Mononuclear cell (primary cell): ENCODE data around the gene LPA. TPM values are rescaled to one million over a fixed set of nuclear protein-coding genes. Genes with fewer than 3 reads are reported as not detected.
A peak's percentile ranks its signal among the peaks of the same experiment; 100 is the strongest.
"Not testable (repeated sequence)": the region's sequence is repeated elsewhere in the genome, so short reads cannot be mapped to it uniquely, and the experiment has no call there.

Experiments used
- H3K27me3 ChIP-seq: 2 replicates; pipeline ENCODE4 v1.6.0; 2011; ENCODE audit warnings: low read length, control low read depth; ENCODE audit not compliant: insufficient read depth
- H3K4me1 ChIP-seq: 2 replicates; pipeline ENCODE4 v1.5.1; 2011; ENCODE audit warnings: mild to moderate bottlenecking, low read length, control low read depth; ENCODE audit not compliant: insufficient read depth
- H3K4me3 ChIP-seq: 2 replicates; pipeline ENCODE4 v1.5.1; 2011; ENCODE audit warnings: mild to moderate bottlenecking, low read length, moderate library complexity
- H3K9me3 ChIP-seq: 2 replicates; pipeline ENCODE4 v1.5.1; 2011; ENCODE audit warnings: low read depth, mild to moderate bottlenecking, control low read depth, low read length
- total RNA-seq: library from RNA; depleted of rRNA; stranded (reverse); fragments of >200 nt; gene quantifications from one replicate; pipeline ENCODE4 v1.2.3, GENCODE V29; 2012

Gene LPA
- total RNA-seq, 1 donor, result not detected

DNA sequence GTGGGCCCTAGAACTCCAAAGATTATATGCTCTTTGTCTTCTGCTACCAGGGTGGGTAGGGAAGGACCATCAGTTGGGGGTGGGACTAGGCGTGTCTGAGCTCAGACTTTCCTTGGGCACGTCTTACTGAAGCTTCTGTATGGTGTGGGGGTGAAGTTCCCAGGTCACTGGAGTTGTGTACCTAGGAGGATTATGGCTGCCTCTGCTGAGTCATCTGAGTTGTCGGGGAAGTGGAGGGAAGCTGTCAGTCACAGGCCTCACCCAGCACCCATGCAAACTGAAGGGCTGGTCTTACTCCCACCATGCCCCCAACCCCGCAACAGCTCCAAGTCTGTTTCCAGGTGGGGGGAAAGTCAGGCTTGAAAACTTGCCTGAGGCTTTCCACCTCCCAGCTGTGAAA is 90.1 kb downstream of the LPA start:
- no peak overlapping the region for H3K4me3 ChIP-seq
- peaks cover 3% of the 10 kb centered on the region for H3K27me3 ChIP-seq
- no peaks in the 10 kb centered on the region for H3K9me3 ChIP-seq
- H3K4me1 ChIP-seq, result no peaks in the 10 kb centered on the region

DNA sequence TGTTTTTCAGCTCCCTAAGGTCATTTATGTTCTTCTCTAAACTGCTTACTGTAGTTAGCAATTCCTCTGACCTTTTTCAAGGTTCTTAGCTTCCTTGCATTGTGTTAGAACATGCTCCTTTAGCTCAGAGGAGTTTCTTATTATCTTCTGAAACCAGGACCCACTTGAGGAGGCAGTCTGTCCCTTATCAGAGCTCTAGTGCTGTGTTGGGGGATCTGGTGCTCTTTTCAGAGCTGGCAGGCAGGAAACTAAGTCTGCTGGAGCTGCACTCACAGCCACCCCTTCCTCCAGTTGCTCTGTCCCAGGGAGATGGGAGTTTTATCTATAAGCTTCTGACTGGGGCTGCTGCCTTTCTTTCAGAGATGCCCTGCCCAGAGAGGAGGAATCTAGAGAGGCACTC is 92.9 kb downstream of the LPA start:
- not testable (repeated sequence) for H3K27me3 ChIP-seq, H3K9me3 ChIP-seq, H3K4me3 ChIP-seq, H3K4me1 ChIP-seq

DNA sequence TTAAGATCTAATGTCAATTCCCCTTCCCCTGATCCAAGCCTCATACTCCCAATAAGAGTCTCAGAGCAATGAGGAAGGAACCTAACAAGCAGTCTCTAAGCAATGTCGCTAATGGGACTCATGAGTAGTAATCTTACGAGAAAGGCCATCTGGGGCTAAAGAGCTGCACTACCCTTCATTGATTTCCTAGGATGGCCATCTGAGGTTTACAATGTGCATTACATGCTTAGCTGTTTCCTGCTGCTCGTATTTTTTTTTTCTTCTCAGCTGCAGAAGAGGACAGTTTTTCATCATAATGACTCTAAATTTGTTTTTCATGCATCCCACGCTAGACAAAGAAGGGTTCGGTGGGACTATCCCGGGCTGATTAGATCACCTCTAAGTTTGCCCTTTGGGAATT is 119.3 kb downstream of the LPA start:
- Histone ChIP-seq H3K4me3 (no peak overlapping the region), H3K27me3 (no peaks in the 10 kb centered on the region), H3K4me1 (no peaks in the 10 kb centered on the region), H3K9me3 (no peaks in the 10 kb centered on the region)

DNA sequence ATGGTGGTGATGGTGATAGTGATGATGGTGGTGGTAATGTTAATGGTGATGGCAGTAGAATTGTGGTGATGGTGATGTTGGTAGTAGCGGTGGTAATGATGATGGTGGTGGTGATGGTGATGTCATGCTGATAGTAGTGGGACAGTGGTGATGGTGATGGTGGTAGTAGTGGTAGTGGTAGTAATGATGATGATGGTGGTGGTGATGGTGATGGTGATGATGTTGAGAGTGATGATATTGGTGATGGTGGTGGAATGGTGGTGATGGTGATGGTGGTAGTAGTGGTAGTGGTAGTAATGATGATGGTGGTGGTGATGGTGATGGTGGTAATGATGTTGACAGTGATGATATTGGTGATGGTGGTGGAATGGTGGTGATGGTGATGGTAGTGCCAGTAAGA is 128.8 kb downstream of the LPA start:
- no peaks in the 10 kb centered on the region for H3K4me1 ChIP-seq
- no peaks in the 10 kb centered on the region for H3K9me3 ChIP-seq
- no peak overlapping the region for H3K4me3 ChIP-seq

DNA sequence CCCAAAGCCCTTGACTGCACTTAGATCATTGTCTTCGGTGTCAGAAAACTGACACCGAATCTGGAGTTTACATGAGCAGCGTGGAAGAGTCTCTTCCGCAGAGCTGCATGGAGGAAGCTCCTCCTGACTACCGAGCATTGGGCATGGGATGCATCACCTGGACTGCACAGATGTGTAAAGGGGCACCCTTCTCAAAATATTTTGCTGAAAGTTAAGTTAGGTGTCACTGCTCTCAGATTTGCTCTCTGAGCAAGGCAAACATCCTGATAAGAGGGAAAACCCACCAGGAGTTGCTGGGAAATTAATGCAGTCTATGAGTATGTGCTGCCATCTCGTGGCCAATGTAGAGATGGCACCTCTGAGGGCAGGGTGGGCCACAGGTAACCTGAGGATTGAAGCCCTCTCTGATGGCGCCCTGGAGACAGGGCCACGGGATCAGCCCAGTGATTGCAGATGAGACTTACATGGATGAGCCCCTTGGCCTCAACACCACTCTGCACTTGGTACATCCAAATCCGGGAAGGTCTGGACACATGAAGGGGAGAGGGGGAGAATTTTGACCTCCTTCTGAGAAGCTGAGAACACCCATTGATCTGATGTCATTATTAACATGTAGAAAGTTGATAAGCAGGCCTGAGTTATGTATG is 129.9 kb downstream of the LPA start:
- Histone ChIP-seq H3K4me1 (no peaks in the 10 kb centered on the region), H3K9me3 (no peaks in the 10 kb centered on the region), H3K4me3 (no peak overlapping the region), H3K27me3 (no peaks in the 10 kb centered on the region)

More for the DNA sequence above, 128.8 kb downstream of the LPA start:
- no peaks in the 10 kb centered on the region for H3K27me3 ChIP-seq

DNA sequence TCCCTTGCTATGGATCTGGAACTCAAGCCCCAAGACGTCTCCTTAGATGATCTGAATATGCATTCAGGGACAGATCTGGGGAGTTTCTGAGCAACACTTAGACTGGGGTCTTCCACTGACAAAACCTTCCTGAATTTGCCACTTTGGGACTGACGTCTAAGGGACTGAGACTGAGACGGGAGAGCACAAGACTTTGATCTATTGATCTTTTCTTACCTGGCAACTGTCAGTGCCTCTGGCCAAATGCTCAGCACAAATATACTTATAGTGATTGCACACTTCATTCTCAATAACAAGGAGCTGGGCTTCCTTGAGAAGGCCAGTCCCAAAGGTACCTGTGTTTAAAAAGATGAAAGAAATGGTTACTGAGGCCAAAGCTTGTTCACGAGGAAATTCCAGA is 131.8 kb downstream of the LPA start:
- no peaks in the 10 kb centered on the region for H3K9me3 ChIP-seq
- H3K4me1 ChIP-seq, result no peaks in the 10 kb centered on the region
- H3K27me3 ChIP-seq, result peaks cover 5% of the 10 kb centered on the region
- H3K4me3 ChIP-seq, result no peak overlapping the region

DNA sequence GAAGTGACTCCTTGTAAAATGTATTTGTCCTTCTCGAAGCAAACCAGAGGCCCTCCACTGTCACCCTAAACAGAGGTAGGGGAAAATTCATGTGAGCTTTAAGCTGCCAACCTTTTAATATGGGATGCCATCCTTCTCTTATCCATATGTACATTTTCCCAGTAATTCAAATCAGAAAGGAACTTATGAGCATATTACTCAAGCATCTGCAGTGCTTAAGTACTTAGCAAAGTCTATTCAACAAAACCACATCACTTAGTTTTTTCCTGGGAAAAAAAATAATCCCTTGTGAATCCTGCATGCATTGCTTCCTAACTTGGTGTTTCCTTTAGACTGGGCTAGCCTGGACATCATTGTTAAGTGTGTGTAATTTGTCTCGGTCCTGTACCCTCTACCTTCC is 132.2 kb downstream of the LPA start:
- Histone ChIP-seq H3K4me1 (no peaks in the 10 kb centered on the region), H3K27me3 (peaks cover 5% of the 10 kb centered on the region), H3K4me3 (no peak overlapping the region), H3K9me3 (no peaks in the 10 kb centered on the region)

DNA sequence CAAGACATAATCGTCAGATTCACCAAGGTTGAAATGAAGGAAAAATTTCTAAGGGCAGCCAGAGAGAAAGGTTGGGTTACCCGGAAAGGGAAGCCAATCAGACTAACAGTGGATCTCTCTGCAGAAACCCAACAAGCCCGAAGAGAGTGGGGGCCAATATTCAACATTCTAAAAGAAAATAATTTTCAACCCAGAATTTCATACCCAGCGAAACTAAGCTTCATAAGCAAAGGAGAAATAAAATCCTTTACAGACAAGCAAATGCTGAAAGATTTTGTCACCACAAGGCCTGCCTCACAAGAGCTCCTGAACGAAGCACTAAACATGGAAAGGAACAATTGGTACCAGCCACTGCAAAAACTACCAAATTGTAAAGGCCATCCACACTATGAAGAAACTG is 134.6 kb downstream of the LPA start:
- H3K4me1 ChIP-seq, H3K9me3 ChIP-seq, H3K27me3 ChIP-seq, H3K4me3 ChIP-seq: not testable (repeated sequence)

DNA sequence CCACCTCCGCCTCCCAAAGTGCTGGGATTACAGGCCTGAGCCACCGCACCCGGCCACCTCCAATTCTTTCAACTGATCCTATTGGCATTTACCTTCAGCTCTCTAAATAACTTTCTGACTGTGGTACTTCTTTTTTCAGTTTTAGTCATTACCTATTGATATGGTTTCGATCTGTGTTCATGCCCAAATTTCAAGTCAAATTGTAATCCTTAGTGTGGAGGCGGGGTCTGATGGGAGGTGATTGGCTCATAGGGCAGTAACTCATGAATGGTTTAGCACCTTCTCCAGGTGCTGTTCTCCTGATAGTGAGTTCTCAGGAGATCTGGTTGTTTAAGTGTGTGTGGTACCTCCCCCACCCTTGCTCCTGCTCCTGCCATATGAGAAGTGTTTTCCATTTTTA is 140.9 kb downstream of the LPA start:
- H3K9me3 ChIP-seq, result no peaks in the 10 kb centered on the region
- H3K27me3 ChIP-seq, result peaks cover 27% of the 10 kb centered on the region
- H3K4me3 ChIP-seq, result no peak overlapping the region
- peaks cover 15% of the 10 kb centered on the region for H3K4me1 ChIP-seq

DNA sequence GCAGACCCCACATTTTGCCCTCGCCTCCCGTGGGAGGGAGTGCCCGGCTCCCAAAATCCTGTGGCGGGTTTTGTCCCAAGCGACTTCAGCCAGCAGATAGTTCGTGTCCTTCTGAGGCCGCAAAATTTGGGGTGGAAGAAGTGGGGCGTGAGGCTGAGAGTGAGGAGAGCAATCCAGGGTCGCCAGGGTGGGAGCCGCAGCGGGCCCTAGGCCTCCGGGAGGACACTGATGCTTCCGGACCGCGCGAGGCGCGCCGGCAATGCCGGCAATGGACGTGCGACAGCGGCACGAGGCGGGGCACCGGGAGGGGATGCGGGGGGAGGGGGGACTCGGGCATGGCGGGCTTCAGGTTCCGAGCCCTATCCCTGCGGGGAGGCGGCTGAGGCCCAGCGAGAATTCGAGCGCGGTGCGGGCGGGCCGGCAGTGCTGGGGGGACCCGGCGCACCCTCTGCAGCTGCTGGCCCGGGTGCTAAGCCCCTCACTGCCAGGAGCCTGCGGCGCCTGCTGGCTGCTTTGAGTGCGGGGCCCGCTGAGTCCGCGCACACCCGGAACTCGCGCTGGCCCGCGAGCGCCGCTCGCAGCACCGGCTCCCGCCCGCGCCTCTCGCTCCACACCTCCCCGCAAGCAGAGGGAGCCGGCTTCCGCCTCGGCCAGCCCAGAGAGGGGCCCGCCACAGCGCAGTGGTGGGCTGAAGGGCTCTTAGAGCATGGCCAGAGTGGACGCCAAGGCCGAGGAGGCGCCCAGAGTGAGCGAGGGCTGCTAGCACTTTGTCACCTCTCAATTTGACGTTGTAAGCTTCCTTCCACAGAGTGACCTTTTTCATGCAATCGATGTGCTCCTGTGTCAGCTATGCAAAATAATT is 143.8 kb downstream of the LPA start:
- peak overlapping the region; percentile 51 for H3K4me3 ChIP-seq
- H3K4me1 ChIP-seq, result peaks cover 15% of the 10 kb centered on the region
- H3K27me3 ChIP-seq, result peaks cover 19% of the 10 kb centered on the region
- no peaks in the 10 kb centered on the region for H3K9me3 ChIP-seq

DNA sequence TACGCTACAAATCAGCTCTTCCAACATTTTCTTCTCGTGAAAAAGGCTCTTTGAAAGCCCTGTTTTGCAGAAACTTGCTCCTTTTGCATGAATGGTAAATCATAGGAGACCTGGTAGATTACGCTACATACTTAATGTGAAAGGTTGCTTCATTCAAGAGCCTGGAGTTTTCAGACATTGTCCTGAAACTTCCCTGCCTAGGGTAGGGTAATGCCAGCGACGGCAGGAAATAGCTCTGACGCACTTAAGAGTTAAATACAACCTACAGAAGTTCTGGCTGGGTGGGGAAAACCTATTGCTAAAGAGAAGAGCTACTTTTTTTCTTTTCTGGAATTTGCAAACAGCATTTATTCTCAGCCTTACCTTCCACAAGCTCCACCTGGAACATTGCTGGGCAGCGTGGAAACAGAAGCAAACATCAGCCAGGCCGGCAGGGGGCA is 144.5 kb downstream of the LPA start:
- Histone ChIP-seq H3K9me3 (no peaks in the 10 kb centered on the region), H3K27me3 (peaks cover 19% of the 10 kb centered on the region), H3K4me3 (peak overlapping the region; percentile 51), H3K4me1 (peaks cover 15% of the 10 kb centered on the region)

DNA sequence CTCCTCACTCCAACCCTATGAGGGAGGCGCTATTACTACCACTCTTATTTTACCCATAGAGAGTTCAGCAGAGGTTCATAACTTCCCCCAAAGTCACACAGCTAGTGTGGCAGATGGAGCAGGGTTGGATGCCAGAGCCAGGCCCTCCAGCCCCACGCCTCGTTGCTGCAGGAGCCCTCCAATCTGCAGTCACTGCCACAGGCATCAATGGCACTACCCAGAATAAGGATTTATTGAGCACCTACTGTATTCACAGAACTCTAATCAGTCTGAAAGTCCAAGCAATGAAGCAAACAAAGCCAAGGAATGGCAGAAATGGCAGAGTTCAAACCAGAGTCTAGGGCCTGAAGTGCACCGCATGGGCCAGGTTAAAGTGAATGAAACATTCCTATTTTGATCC is 144.9 kb downstream of the LPA start:
- peaks cover 15% of the 10 kb centered on the region for H3K4me1 ChIP-seq
- H3K27me3 ChIP-seq, result peaks cover 19% of the 10 kb centered on the region
- H3K9me3 ChIP-seq, result no peaks in the 10 kb centered on the region
- no peak overlapping the region for H3K4me3 ChIP-seq

DNA sequence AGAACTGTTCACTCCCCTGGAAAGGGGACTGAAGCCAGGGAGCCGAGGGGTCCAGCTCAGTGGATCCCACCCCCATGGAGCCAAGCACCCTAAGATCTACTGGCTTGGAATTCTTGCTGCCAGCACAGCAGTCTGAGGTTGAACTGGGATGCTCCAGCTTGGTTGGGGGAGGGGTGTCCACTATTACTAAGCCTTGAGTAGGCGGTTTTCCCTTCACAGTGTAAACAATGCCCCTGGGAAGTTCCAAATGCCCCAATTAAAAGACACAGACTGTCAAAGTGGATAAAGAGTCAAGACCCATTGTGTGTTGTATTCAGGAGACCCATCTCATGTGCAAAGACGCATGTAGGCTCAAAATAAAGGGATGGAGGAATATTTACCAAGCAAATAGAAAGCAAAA is 150.2 kb downstream of the LPA start:
- no peaks in the 10 kb centered on the region for H3K27me3 ChIP-seq
- H3K4me3 ChIP-seq, result no peak overlapping the region
- H3K4me1 ChIP-seq, result no peaks in the 10 kb centered on the region
- no peaks in the 10 kb centered on the region for H3K9me3 ChIP-seq

DNA sequence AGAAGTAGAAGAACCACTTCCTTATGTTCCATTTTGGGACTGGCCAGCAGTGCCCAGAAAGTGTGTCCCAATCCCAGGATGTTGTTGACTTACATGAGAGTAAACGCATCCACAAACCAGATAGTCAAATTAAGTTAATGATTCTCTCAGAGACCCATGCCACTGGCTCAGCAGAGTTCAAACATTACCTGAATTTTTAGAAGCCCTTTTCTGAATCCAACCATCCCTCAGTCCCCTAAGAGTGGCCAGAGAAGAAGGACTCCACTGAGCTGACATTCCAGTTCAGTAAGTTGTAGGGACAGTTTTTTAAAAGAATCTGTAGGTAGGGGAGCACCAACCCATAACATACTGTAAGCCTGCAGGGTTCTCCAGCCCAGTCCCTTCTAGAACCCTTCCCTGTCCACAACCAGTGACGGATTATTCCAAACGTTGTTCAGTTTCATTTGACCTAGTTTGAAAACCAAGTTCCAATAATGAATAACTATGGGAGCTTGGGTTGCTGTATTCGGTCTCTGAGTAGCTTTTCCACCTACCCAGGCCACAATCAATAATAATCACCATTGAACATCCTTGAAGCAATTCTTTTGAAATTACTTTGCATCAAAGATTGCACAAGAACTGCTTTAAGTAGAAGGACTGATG is 153.0 kb downstream of the LPA start:
- no peaks in the 10 kb centered on the region for H3K27me3 ChIP-seq
- no peak overlapping the region for H3K4me3 ChIP-seq
- H3K9me3 ChIP-seq, result no peaks in the 10 kb centered on the region
- H3K4me1 ChIP-seq, result no peaks in the 10 kb centered on the region

DNA sequence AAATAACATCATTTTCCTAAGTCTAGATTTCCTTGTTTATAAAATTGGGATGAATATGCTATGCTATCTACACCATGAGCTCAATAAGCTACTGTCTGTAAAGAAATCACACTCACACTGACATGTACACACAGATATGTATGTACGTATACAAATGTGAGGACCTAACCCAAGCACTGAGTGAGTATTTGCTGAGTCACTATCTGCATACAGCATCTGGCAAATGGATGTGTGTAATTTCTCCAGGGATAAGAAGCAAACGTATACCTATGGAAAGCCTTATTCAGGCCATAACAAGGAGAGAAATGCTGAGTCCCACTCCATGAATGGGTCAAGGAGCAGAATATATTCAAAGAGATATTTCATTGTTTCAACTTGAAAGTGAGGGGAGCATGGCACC is 153.9 kb downstream of the LPA start:
- no peaks in the 10 kb centered on the region for H3K4me1 ChIP-seq
- H3K4me3 ChIP-seq, result no peak overlapping the region
- H3K27me3 ChIP-seq, result no peaks in the 10 kb centered on the region
- no peaks in the 10 kb centered on the region for H3K9me3 ChIP-seq
